Activated CD8-positive, alpha-beta memory T cell treated with anti-CD3 and anti-CD28 coated beads, Interleukin-2, amount 10 ng/mL, durations not matched to agents 7 days and 5 days (primary cell): ENCODE data around the gene DEFB114. TPM values are rescaled to one million over a fixed set of nuclear protein-coding genes. Genes with fewer than 3 reads are reported as not detected.
"Not testable (repeated sequence)": the region's sequence is repeated elsewhere in the genome, so short reads cannot be mapped to it uniquely, and the experiment has no call there.

Experiments used
- ATAC-seq: fragments of 150-1000 bp; cut with Tn5 transposase; one replicate; pipeline ENCODE4 v1.10.0; 2021; ENCODE audit warnings: moderate library complexity
- CTCF ChIA-PET: fragments of 350-600 bp; sonication (Branson Sonifier 250); formaldehyde crosslinking; loops from one replicate; lab custom pipeline; 2021; ENCODE audit warnings: antibody characterized with exemption; lab: Charles Lee
- DNase-seq: peaks from one replicate; pipeline ENCODE4 v3.0.0-alpha.2; 2020
- H3K27ac Mint-ChIP-seq: one replicate; pipeline ENCODE4 v1.8.0; 2021; ENCODE audit warnings: mild to moderate bottlenecking, mixed read lengths
- H3K27me3 Mint-ChIP-seq: one replicate; pipeline ENCODE4 v1.8.0; 2021; ENCODE audit warnings: mixed read lengths
- H3K36me3 Mint-ChIP-seq: one replicate; pipeline ENCODE4 v1.8.0; 2021; ENCODE audit warnings: mild to moderate bottlenecking, mixed read lengths
- H3K4me1 Mint-ChIP-seq: one replicate; pipeline ENCODE4 v1.8.0; 2021; ENCODE audit warnings: mixed read lengths
- H3K4me3 Mint-ChIP-seq: one replicate; pipeline ENCODE4 v1.8.0; 2021; ENCODE audit warnings: mild to moderate bottlenecking, moderate library complexity, mixed read lengths
- H3K9me3 Mint-ChIP-seq: one replicate; pipeline ENCODE4 v1.8.0; 2022; ENCODE audit warnings: low read depth, mixed read lengths
- total RNA-seq, 2 experiments: library from RNA; stranded (reverse); gene quantifications; one replicate each; pipeline ENCODE4 v1.2.3, GENCODE V29; 2021

Gene DEFB114
- total RNA-seq, 2 experiments from 2014 or later: not detected

DNA sequence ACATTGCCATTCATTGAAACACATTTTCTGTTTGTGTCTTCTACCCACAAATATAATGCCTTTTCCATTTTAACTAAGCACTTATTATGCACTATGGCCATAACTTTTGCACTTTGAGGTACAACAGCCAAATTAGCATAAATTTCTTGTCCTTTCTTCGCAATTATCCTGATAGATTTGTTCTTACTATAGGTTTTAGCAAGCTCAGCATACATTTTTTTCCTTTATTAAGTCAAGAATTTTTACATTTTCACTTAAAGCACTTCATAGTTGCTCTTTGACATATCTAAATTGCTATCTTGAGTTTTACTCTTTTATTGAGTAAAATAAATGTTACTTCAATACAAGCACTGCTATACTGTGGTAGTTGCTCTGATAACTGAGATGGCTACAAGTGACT is 5.8 kb downstream of the DEFB114 start:
- Mint-ChIP-seq H3K4me1 (no peaks in the 10 kb centered on the region), H3K9me3 (peaks cover 14% of the 10 kb centered on the region), H3K36me3 (no peaks in the 10 kb centered on the region), H3K27ac (no peak overlapping the region), H3K4me3 (no peak overlapping the region), H3K27me3 (no peaks in the 10 kb centered on the region)
- CTCF ChIA-PET: no interaction called here
- no peak for ATAC-seq
- DNase-seq: no peak

DNA sequence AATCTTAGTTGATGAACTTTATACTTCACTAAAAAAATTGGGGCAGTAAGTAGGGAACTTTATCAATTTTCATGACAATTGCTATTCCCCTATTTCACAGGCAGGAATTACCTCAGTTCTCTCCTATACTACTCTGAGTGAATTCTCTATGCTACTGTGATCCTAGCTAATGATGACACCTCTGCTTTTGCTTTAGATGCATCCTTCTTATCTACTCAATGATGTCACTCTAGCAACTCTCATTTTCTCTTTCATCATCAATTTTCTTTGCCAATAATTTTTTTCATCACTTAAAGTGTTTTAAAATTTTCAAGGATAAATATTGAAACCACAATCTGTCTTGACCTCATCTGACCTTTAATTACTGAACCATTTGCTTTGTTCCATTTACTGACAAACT is 8.1 kb downstream of the DEFB114 start:
- Mint-ChIP-seq H3K9me3 (peaks cover 14% of the 10 kb centered on the region), H3K4me1 (no peaks in the 10 kb centered on the region), H3K27me3 (no peaks in the 10 kb centered on the region), H3K36me3 (no peaks in the 10 kb centered on the region), H3K27ac (no peak overlapping the region), H3K4me3 (no peak overlapping the region)
- ATAC-seq (no peak), DNase-seq (no peak)
- CTCF ChIA-PET: no interaction called here

DNA sequence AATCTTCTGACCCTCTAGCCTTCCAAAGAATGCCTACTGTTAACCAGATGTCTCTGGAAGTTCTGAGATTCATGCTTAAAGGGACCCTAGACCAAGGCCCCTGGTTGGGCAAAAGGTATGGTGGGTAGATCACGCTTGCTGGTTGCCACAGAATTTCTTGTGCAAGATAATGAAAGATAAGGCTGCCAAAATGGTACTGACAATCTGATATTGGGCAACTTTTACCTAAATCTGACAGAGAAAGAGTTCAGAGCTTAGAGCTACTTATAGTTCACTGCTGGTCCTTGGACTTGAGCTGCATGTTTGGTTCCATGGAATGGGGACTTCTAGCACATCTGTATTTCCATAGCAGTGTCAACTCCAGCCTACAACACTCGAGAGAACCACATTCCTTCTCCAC is 12.0 kb downstream of the DEFB114 start:
- Mint-ChIP-seq H3K27me3 (no peaks in the 10 kb centered on the region), H3K27ac (no peak overlapping the region), H3K36me3 (no peaks in the 10 kb centered on the region), H3K9me3 (peaks cover 11% of the 10 kb centered on the region), H3K4me3 (no peak overlapping the region), H3K4me1 (no peaks in the 10 kb centered on the region)
- CTCF ChIA-PET: no interaction called here
- ATAC-seq (no peak), DNase-seq (no peak)

DNA sequence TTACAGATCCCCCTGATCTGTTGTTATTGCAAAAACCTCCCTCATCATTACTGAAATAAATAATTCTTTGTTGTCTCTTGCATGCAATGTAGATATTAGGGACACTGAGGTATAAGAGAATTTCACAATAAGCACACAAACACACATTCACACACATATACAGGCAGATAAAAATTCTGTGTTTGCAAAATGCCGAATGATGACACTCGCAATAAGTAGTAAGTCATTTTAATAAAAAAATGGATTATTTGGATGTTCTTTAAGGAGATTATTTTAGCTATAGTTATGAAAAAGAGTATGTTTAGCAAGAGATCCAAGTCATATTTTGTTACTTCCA is 13.6 kb downstream of the DEFB114 start:
- ATAC-seq (no peak), DNase-seq (no peak)
- Mint-ChIP-seq H3K27me3 (no peaks in the 10 kb centered on the region), H3K27ac (no peak overlapping the region), H3K36me3 (no peaks in the 10 kb centered on the region), H3K4me1 (no peaks in the 10 kb centered on the region), H3K4me3 (no peak overlapping the region), H3K9me3 (peaks cover 9% of the 10 kb centered on the region)
- CTCF ChIA-PET: no interaction called here

DNA sequence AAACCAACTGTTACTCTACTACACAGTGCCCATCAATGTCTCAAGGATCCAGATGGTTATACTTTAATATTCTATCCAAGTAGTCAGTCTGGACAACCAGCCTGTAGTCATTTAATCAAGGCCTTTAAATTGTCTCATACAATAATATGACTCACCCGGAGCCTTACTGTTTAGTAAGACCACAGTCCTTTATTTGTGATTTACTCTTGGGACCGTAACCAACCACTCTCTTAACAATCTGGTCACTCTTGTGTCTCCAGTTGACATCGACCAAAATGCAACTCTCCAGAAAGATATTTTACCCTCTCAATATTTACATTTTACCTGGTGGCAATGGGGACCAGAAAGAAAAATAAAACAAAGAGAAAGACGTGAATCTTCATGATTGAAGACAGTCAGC is 14.9 kb downstream of the DEFB114 start:
- no peak for ATAC-seq
- peaks cover 5% of the 10 kb centered on the region for H3K9me3 Mint-ChIP-seq
- no peak overlapping the region for H3K4me3 Mint-ChIP-seq
- CTCF ChIA-PET: no interaction called here
- H3K27ac Mint-ChIP-seq: no peak overlapping the region
- no peaks in the 10 kb centered on the region for H3K27me3 Mint-ChIP-seq
- no peaks in the 10 kb centered on the region for H3K36me3 Mint-ChIP-seq
- DNase-seq: no peak
- H3K4me1 Mint-ChIP-seq: no peaks in the 10 kb centered on the region

DNA sequence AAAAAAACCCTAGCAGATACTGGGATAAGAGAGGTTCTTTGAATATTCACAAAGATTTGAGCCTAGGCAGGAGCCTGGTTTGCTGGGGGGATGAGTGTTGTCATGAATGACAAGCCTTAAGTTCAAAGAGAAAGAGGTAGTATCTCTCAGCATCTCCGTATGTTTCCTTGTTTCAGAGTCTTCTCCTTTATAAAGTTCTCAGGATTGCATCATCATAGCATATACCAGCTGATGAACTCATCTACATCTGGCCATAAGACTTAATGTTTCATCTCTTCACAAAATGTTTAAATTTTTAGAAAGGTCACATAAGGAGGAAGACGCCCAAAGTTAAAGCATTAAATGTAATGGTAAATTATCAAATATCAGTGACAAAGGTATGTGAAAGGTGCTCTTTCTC is 17.1 kb downstream of the DEFB114 start:
- CTCF ChIA-PET: no interaction called here
- DNase-seq (no peak), ATAC-seq (no peak)
- Mint-ChIP-seq H3K4me1 (no peaks in the 10 kb centered on the region), H3K27me3 (no peaks in the 10 kb centered on the region), H3K36me3 (no peaks in the 10 kb centered on the region), H3K9me3 (peaks cover 3% of the 10 kb centered on the region), H3K4me3 (no peak overlapping the region), H3K27ac (no peak overlapping the region)

DNA sequence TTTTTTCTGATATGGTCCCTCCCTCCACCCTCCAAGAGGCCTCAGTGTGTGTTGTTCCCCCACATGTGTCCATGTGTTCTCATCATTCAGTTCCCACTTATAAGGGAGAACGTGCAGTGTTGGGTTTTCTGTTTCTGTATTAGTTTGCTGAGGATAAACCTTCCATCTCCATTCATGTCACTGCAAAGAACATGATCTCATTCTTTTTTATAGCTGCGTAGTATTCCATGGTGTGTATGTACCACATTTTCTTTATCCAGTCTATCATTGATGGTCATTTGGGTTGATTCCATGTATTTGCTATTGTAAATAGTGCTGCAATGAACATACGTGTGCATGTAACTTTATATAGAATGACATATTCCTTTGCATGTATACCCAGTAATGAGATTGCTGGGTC is 19.9 kb downstream of the DEFB114 start:
- ATAC-seq, H3K9me3 Mint-ChIP-seq, H3K4me3 Mint-ChIP-seq, CTCF ChIA-PET, DNase-seq, H3K36me3 Mint-ChIP-seq, H3K27ac Mint-ChIP-seq, H3K27me3 Mint-ChIP-seq, H3K4me1 Mint-ChIP-seq: not testable (repeated sequence)

DNA sequence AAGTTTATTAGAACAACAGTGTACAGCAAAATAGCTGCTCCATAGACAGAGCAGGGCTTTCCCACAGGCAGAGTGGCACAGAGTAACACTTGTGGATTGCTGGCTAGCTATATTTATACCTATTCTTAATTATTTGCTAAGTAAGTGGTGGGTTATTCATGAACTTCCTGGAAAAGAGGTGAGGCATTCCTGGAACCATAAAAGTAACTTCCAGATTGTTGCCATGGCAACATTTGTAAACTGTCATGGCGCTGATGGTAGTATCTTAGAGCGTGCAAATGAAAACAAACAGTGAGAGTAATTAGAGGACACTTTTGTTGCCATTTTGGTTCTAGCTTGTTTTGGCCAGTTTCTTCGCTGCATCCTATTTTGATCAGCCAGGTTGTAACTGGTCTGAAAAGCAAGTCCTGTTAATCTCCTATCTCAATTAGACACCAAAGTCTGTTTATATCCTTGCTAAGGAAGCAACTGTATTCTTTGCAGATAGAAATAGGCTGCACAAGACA is 23.9 kb downstream of the DEFB114 start:
- H3K27ac Mint-ChIP-seq: no peak overlapping the region
- DNase-seq (no peak), ATAC-seq (no peak)
- H3K4me1 Mint-ChIP-seq: no peaks in the 10 kb centered on the region
- CTCF ChIA-PET: no interaction called here
- H3K4me3 Mint-ChIP-seq: no peak overlapping the region
- H3K9me3 Mint-ChIP-seq: no peaks in the 10 kb centered on the region
- no peaks in the 10 kb centered on the region for H3K36me3 Mint-ChIP-seq
- H3K27me3 Mint-ChIP-seq: no peaks in the 10 kb centered on the region

DNA sequence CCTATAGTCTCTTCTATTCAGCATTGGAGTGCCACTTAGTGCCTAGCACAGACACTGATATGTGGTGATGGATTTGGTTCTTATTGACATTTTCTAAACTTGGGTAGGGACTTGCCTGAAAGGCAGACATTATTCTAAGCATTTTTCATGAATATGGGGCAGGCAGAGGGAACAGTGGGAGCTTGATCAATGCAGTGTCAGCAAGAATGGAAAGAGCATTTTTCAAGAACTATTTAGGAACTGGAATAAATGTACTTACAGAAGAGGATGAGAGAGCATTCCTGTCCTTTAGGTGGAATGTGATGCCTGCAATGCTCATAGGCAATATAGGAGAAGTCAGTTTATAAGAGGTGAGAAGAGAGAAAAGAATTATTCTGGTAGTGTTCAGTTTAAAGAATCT is 26.2 kb downstream of the DEFB114 start:
- Mint-ChIP-seq H3K27ac (no peak overlapping the region), H3K9me3 (no peaks in the 10 kb centered on the region), H3K4me1 (no peaks in the 10 kb centered on the region), H3K27me3 (no peaks in the 10 kb centered on the region), H3K4me3 (no peak overlapping the region), H3K36me3 (no peaks in the 10 kb centered on the region)
- no peak for ATAC-seq
- DNase-seq: no peak
- CTCF ChIA-PET: no interaction called here

DNA sequence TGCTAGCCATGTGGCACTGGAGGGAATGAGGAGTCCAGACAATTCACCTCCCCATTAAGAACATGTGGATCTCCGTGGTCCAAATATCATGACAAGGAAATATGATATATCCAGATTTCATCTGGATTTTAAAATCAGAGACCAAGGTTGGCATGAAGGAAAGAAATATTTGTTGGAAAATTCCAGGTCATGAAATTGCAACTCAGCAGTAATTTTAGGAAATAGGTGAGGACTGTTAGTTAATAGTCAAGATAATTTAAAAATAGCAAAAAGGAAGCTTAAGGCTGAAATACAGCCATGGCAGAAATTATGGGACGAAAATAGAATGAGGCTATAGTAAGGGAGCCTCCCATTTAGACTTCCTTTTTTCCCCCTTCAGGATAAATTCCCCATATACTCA is 26.9 kb downstream of the DEFB114 start:
- H3K9me3 Mint-ChIP-seq: no peaks in the 10 kb centered on the region
- H3K4me3 Mint-ChIP-seq: no peak overlapping the region
- H3K27me3 Mint-ChIP-seq: no peaks in the 10 kb centered on the region

DNA sequence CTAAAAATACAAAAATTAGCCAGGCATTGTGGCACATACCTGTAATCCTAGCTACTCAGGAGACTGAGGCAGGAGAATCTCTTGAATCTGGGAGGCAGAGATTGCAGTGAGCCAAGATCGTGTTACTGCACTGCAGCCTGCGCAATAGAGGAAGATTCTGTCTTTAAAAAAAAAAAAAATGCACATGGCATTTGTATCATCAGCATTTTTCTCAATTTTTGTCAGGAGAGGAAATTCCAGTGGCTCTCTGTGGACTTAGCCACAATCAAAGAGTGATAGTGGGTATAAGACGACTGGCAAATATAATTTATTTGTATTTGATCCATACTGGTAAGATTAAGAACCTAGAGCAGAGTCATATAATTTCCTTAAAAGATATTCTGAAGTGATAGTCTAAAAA is 28.6 kb downstream of the DEFB114 start:
- Mint-ChIP-seq H3K36me3 (no peaks in the 10 kb centered on the region), H3K9me3 (no peaks in the 10 kb centered on the region), H3K4me1 (no peaks in the 10 kb centered on the region), H3K4me3 (no peak overlapping the region), H3K27ac (no peak overlapping the region), H3K27me3 (no peaks in the 10 kb centered on the region)
- ATAC-seq (no peak), DNase-seq (no peak)
- CTCF ChIA-PET: no interaction called here

More for the DNA sequence above, 26.9 kb downstream of the DEFB114 start:
- ATAC-seq: no peak
- CTCF ChIA-PET: no interaction called here
- H3K4me1 Mint-ChIP-seq: no peaks in the 10 kb centered on the region
- no peaks in the 10 kb centered on the region for H3K36me3 Mint-ChIP-seq
- DNase-seq: no peak
- no peak overlapping the region for H3K27ac Mint-ChIP-seq

DNA sequence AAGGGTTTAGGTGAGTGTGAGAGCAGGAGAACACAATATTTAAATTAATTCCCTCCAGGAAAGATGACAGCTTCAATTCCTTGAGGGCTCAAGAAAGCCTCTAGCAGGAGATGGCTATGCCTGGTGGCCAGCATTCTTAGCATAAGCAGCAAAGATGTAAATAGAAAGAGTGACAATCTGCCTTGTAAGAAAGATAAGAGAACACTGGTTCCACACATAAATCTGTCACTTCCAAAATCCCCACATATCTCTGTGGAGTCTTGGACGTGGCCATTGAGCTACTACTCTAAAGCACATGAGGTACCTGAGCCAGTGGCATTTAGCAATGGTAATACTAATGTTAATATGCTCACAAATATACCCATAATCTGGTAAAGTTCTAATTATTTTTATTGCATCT is 29.2 kb downstream of the DEFB114 start:
- ATAC-seq (no peak), DNase-seq (no peak)
- H3K27ac Mint-ChIP-seq: no peak overlapping the region
- H3K4me3 Mint-ChIP-seq: no peak overlapping the region
- H3K9me3 Mint-ChIP-seq: peaks cover 2% of the 10 kb centered on the region
- CTCF ChIA-PET: no interaction called here
- H3K27me3 Mint-ChIP-seq: no peaks in the 10 kb centered on the region
- H3K4me1 Mint-ChIP-seq: no peaks in the 10 kb centered on the region
- H3K36me3 Mint-ChIP-seq: no peaks in the 10 kb centered on the region

DNA sequence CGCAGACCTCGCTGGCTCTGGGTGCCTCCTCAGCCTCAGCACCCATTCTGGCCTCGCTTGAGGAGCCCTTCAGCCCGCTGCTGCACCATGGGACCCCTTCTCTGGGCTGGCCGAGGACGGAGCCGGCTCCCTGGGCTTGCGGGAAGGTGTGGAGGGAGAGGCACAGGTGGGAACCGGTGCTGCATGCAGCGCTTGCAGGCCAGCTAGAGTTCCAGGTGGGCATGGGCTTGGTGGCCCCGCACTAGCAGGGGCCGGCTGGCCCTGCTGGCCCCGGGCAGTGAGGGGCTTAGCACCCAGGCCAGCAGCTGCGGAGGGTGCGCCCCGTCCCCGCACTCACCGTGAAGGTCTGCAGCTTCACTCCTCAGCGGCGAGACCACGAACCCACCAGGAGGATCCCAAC is 30.4 kb downstream of the DEFB114 start:
- no peaks in the 10 kb centered on the region for H3K36me3 Mint-ChIP-seq
- H3K27ac Mint-ChIP-seq: no peak overlapping the region
- H3K4me1 Mint-ChIP-seq: no peaks in the 10 kb centered on the region
- DNase-seq: no peak
- H3K27me3 Mint-ChIP-seq: no peaks in the 10 kb centered on the region
- H3K4me3 Mint-ChIP-seq: no peak overlapping the region
- no peak for ATAC-seq
- CTCF ChIA-PET: no interaction called here
- peaks cover 2% of the 10 kb centered on the region for H3K9me3 Mint-ChIP-seq

DNA sequence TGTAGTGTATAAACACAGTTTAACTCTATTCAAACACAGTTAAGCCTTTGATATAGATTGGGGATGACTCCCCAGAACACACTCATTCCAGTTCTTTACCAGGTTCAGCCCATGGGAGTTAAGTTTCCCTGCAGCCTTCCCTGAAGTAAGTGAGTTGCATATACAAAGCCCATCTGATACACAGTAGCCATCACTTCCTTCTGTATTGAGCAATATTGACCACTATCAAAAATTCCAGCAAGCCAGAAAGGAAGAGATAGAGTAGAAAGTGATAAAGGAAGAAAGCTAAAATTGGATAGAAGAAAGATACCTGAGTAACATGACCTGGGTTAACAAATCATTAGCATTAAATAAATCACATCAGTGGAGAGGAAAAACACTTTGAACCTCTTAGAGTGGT is 34.6 kb downstream of the DEFB114 start:
- Mint-ChIP-seq H3K27me3 (no peaks in the 10 kb centered on the region), H3K27ac (no peak overlapping the region), H3K36me3 (no peaks in the 10 kb centered on the region), H3K4me3 (no peak overlapping the region), H3K4me1 (no peaks in the 10 kb centered on the region), H3K9me3 (peaks cover 5% of the 10 kb centered on the region)
- ATAC-seq (no peak), DNase-seq (no peak)
- CTCF ChIA-PET: no interaction called here

DNA sequence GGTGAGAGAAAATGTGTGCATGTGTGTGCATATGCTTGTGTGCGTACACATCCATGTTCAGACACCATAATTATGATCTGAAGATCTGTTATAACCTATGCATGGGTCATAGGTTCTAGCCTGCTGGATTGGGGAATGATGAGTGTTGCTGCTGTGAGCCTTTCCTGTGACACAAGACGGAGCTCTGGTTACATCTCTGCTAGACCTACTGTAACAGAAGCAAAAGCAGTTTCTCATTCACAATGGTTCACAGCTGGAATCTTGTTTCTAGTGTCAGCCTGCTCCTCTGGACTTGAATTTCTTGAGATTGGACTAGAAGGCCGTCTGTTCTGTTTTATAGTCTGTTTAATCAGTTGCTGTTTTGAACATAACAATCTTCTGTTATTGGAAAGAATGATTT is 40.1 kb downstream of the DEFB114 start:
- Mint-ChIP-seq H3K4me3 (no peak overlapping the region), H3K4me1 (no peaks in the 10 kb centered on the region), H3K27me3 (no peaks in the 10 kb centered on the region), H3K27ac (no peak overlapping the region), H3K9me3 (peaks cover 3% of the 10 kb centered on the region), H3K36me3 (no peaks in the 10 kb centered on the region)
- CTCF ChIA-PET: no interaction called here
- DNase-seq (no peak), ATAC-seq (no peak)
